GM12873 (cell line): ENCODE data around the gene BLOC1S5.

Experiments used
- TF ChIP-seq, protein P1 (sequence below): IDR thresholded peaks from 2 replicates; pipeline ENCODE4 v1.5.1; 2012; ENCODE audit warnings: low read depth, mild to moderate bottlenecking, moderate library complexity, low read length, control low read depth; ENCODE audit not compliant: insufficient read depth; ENCODE audit errors: missing control alignments

BLOC1S5 gene

DNA sequence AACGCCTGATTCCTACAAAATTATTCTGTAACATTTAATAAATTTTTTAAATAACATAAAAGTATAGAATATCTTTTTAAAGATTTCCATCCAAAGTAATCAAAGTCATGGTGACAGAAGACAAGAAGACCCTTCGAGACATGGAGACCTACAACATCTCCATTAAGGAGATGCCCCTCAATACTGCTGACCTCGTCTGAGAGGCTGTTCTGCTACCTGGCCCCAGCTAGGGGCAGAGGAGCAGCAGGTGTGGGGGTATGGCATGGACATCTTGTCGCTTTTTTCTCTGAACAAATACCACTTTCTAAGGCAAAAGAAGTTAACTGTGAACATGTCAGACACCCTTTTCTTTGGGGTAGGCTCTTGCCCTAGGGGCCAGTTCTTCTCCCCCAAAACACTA is 44.1 kb downstream of the BLOC1S5 start:
- TF ChIP-seq, protein P1, sequence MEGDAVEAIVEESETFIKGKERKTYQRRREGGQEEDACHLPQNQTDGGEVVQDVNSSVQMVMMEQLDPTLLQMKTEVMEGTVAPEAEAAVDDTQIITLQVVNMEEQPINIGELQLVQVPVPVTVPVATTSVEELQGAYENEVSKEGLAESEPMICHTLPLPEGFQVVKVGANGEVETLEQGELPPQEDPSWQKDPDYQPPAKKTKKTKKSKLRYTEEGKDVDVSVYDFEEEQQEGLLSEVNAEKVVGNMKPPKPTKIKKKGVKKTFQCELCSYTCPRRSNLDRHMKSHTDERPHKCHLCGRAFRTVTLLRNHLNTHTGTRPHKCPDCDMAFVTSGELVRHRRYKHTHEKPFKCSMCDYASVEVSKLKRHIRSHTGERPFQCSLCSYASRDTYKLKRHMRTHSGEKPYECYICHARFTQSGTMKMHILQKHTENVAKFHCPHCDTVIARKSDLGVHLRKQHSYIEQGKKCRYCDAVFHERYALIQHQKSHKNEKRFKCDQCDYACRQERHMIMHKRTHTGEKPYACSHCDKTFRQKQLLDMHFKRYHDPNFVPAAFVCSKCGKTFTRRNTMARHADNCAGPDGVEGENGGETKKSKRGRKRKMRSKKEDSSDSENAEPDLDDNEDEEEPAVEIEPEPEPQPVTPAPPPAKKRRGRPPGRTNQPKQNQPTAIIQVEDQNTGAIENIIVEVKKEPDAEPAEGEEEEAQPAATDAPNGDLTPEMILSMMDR = no peak

DNA sequence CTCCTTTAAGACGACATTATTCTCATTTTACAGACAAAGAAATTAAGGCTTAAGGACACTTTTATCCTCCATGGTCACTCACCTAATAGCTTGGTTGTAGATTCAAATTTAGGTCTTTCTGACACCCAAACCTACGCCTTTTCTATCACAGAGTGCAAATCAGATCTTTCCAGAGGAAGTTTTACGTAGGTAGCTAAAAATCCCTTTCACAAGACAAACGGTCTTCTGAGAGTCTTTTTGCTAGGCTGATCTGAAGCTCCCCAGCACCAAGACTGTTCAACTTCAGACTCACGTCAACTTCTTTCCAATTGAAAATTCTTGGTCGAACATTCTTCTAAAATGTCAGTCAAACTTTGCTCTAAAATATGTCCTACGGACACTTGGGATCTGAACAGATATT is 46.5 kb downstream of the BLOC1S5 start:
- TF ChIP-seq, protein P1 = no peak

DNA sequence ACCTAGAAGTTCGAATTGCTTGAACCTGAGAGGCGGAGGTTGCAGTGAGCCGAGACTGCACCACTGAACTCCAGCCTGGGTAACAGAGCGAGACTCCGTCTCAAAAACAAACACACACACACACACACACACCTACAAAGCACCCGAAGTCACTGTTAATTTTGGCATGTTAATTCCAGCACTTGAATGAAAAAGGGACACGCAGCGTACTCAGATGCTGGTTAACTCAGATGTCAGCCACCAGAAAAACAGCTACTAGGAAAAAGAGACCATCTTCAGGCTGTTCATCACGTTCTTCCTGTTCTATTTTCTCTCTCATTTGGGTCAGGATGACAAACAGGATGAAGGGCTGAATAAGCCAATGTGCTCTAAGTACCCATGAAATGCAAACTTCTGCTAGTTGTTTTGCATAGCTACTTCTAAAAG is 46.9 kb downstream of the BLOC1S5 start:
- TF ChIP-seq, protein P1 = no peak

DNA sequence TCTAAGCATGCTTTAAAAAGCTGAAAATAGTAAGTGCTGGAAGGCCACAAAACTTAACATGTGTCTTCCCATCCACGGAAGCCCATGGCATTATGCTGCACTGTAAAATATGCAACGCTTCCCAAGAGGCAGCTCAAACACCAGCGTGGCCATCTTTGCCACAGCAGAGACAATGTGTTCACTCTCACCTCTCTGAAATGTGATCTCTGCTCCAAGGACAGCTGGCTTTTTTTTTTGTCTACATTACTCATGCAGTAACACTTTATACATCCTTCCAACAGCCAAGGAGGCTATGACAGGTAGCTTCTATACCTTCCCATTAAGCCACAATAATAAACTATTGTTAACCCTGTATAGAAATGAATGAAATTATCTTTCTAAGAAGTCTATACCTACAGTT is 49.2 kb downstream of the BLOC1S5 start:
- TF ChIP-seq, protein P1 = no peak

DNA sequence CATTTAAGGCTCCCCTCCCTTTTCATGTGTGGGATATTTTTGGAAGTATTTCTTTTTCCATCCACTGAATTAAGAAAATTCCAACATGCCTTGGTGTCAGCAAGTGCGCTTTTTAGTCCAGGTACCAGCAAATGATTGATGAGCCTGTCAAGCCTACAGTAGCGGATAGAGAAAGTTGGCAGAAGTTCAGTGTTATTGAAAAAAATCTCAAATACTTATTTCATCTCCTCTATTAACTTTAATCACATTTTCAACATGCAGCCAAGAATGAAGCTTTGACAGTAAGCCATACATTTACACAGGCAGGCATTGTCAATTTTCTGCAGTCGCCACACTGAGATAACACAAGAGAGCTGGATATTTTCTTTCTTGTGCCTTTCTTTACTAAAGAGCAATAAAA is 50.4 kb downstream of the BLOC1S5 start:
- TF ChIP-seq, protein P1 = no peak

DNA sequence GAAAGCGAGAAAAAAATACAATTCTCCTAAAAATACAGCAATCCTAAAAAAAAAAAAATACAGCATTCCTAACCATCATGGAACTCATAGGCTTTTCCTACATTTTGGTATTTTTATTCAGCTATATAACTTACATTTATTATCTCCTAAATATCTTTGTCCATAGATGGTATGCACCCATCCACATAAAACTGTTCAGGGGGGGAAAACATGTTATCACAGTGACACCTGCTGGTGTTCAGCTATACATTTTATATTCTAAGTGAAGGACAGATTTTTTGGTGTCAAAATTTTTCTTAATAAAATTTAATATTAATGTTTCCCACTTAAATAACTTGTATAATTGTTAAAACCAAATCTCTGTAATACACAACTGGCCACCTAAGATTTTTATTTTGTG is 58.0 kb downstream of the BLOC1S5 start:
- TF ChIP-seq, protein P1 = no peak

DNA sequence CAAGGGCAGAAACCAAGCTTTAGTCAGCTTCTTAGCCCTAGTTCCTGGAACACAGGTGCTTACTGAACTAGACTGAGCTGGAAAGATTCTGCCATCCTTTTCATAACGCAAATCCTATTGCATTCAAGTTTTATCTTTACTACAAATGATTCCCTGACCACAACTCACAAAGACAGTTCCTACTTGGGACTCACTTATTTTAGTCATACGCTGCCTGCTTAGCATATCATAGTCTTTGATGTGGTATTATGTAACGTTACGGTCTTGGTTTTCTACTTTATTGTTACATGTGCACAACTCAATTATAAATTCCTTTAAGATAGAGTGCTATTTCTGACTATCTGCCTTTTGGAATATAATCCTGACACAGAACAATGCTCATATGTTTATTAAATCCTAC is 59.1 kb downstream of the BLOC1S5 start:
- TF ChIP-seq, protein P1 = no peak

DNA sequence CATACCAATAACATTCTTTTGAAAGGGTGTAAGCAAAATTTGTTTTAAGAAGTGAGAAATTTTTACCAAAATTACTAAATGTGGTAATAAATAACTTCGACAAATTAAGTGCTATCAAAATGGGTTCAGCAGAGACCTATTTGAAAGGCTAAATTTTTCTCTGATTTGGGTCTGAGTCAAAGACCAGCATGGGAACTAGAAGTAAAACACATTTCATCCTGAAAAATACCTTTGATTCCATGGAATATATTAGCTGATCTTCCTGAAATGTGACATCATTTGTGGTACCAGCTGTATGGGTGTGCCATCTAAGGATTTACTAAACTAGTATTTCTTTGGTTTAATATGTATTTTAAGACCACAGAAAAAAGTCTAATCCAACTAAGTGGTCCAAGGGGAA is 63.6 kb downstream of the BLOC1S5 start:
- TF ChIP-seq, protein P1 = no peak
